IPS DF 6.9 (cell line): ENCODE results near the gene ATXN7.
A peak's percentile ranks its signal among the peaks of the same experiment; 100 is the strongest.

Source experiments
- DNase-seq: peaks from one replicate; pipeline ENCODE4 v3.0.0-alpha.2; 2013; ENCODE audit warnings: low read depth, low spot score
- H3K27ac ChIP-seq: one replicate; pipeline ENCODE4 v1.5.1; 2013; ENCODE audit warnings: low read length, control low read depth
- H3K27me3 ChIP-seq: 2 replicates; pipeline ENCODE4 v1.6.1; 2013; ENCODE audit warnings: mild to moderate bottlenecking, low read length; ENCODE audit not compliant: control insufficient read depth, insufficient read depth
- H3K36me3 ChIP-seq: 2 replicates; pipeline ENCODE4 v1.6.1; 2013; ENCODE audit warnings: low read length; ENCODE audit not compliant: control insufficient read depth, insufficient read depth
- H3K4me1 ChIP-seq: 2 replicates; pipeline ENCODE4 v1.6.1; 2013; ENCODE audit warnings: low read length; ENCODE audit not compliant: control insufficient read depth, insufficient read depth
- H3K4me3 ChIP-seq: 2 replicates; pipeline ENCODE4 v1.5.1; 2013; ENCODE audit warnings: mild to moderate bottlenecking, low read length
- H3K9me3 ChIP-seq: 2 replicates; pipeline ENCODE4 v1.6.1; 2013; ENCODE audit warnings: low read length, inconsistent platforms; ENCODE audit not compliant: control insufficient read depth, insufficient read depth
- WGBS: extraction: QIAGEN DNeasy Blood & Tissue Kit; methylation state at CpG from one replicate; pipeline ENCODE4 v1.1.7; 2013; ENCODE audit warnings: mixed read lengths, missing lambda C conversion rate; ENCODE audit not compliant: insufficient read length, insufficient coverage; 5-methylcytosine and 5-hydroxymethylcytosine counted together

ATXN7 gene

DNA sequence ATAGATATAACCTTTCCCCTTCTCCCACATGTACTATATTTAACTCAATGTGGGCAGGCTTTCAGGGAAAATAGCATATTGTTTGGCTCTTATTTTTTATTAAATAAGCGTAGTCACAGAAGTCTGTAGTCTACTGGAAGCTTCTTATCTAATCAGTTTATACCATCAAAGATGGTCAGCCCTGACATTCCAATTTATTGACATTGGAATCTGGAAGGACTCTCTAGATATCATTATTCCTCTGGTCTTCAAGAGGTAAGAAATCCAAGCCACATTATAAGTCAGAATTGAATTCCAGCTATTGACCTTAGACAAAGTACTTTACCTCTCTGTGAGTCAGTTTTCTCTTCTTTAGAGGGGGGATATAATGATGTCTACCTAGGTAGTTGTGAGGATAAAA is 87.0 kb downstream of the ATXN7 start:
- no peak for DNase-seq
- no peaks in the 10 kb centered on the region for H3K36me3 ChIP-seq
- no peaks in the 10 kb centered on the region for H3K9me3 ChIP-seq
- H3K4me1 ChIP-seq: peaks cover 5% of the 10 kb centered on the region; the same call in 1 of the 2 replicates
- WGBS: no CpG with 5 or more reads among the region's 1 CpG
- H3K27me3 ChIP-seq: no peaks in the 10 kb centered on the region
- no peak overlapping the region for H3K4me3 ChIP-seq
- no peak overlapping the region for H3K27ac ChIP-seq

GRCh38 chr3:63951492-63952247 is 88.0 kb downstream of the ATXN7 start:
- DNase-seq: no peak
- H3K27me3 ChIP-seq: no peaks in the 10 kb centered on the region
- no peaks in the 10 kb centered on the region for H3K9me3 ChIP-seq
- no peak overlapping the region for H3K27ac ChIP-seq
- WGBS: no CpG with 5 or more reads among the region's 1 CpG
- peaks cover 5% of the 10 kb centered on the region; the same call in 1 of the 2 replicates for H3K4me1 ChIP-seq
- H3K36me3 ChIP-seq: no peaks in the 10 kb centered on the region
- no peak overlapping the region for H3K4me3 ChIP-seq

DNA sequence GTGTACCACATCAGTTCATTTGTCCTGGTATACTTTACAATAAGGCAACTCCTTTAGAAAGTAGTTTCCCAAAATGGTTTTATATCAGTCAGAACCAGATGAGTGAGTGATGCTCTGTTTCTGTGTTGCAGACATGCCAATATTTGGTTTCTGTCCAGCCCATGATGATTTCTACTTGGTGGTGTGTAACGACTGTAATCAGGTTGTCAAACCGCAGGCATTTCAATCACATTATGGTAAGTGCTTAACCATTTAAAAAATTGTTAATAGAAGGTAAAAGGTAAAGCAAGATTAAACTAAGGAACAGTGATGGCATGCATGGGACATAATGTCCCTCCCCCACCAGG is 88.6 kb downstream of the ATXN7 start:
- no peaks in the 10 kb centered on the region for H3K36me3 ChIP-seq
- WGBS: no CpG with 5 or more reads among the region's 2 CpGs

DNA sequence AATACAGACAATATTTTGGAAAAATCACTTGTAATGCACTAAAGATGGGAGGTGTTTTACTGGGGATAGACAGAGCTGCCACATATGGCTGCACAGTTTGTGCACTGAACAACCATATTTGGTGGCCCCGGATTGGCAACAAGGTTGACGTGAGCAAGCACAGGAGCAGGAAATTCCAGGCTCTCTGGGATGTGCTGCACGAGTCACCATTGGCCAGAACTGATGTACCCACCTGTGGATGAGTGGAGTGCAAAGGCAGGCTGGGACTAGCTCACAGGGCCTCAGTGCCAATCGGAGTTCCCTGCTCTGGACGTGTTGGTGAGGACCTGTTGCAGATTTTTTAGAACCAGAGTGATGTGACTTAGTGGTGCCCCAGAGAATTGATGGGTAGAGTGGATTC is 90.5 kb downstream of the ATXN7 start:
- Histone ChIP-seq H3K4me3 (no peak overlapping the region), H3K9me3 (no peaks in the 10 kb centered on the region), H3K27ac (no peak overlapping the region), H3K27me3 (no peaks in the 10 kb centered on the region), H3K36me3 (no peaks in the 10 kb centered on the region), H3K4me1 (peaks cover 5% of the 10 kb centered on the region; the same call in 1 of the 2 replicates)
- DNase-seq: no peak
- no CpG with 5 or more reads among the region's 5 CpGs for WGBS

More for the DNA sequence above, 88.6 kb downstream of the ATXN7 start:
- Histone ChIP-seq H3K27me3 (no peaks in the 10 kb centered on the region), H3K4me1 (peaks cover 5% of the 10 kb centered on the region; the same call in 1 of the 2 replicates), H3K4me3 (no peak overlapping the region), H3K27ac (no peak overlapping the region), H3K9me3 (no peaks in the 10 kb centered on the region)
- DNase-seq: no peak

DNA sequence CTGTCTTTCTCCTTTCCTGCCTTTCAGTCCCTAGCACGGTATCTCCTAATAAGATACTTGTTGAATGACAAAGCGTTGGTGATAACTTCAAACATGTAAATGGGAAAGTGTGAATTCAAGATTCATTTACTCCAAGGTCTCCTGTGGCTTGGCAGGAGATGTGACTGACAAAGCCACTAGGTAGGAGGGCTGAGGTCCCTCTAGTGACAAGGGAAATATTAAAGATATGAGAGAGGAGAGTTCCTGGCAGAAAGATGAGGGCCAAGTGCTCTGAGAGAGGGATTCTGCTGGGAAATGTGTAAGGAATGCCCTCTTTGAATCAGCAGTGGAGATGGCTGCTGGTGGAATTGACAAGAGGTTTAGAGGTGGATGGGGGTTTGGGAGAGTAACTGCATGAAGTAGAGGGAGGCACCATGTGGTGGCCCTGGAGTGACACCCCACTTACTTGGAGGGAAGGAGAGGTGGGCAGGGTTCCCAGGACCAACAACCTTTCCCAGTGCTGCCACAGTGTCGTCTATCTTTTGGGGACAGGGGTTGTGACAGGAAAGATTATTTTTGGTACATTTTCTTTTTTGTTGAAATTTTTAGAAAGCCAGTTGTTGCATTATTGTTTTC is 91.5 kb downstream of the ATXN7 start:
- DNase-seq: no peak
- H3K4me3 ChIP-seq: no peak overlapping the region
- no peaks in the 10 kb centered on the region for H3K27me3 ChIP-seq
- H3K9me3 ChIP-seq: no peaks in the 10 kb centered on the region
- H3K27ac ChIP-seq: no peak overlapping the region
- no CpG with 5 or more reads among the region's 3 CpGs for WGBS
- H3K36me3 ChIP-seq: no peaks in the 10 kb centered on the region
- peaks cover 5% of the 10 kb centered on the region; the same call in 1 of the 2 replicates for H3K4me1 ChIP-seq

- DNase-seq: no peak
- Histone ChIP-seq H3K4me1 (peaks cover 5% of the 10 kb centered on the region; the same call in 1 of the 2 replicates), H3K9me3 (no peaks in the 10 kb centered on the region), H3K4me3 (no peak overlapping the region), H3K27ac (no peak overlapping the region), H3K36me3 (no peaks in the 10 kb centered on the region), H3K27me3 (no peaks in the 10 kb centered on the region)
- no CpG with 5 or more reads among the region's 13 CpGs for WGBS
Measured at GRCh38 chr3:63955830-63956545, 92.3 kb downstream of the ATXN7 start.

GRCh38 chr3:63959146-63959545 is 95.5 kb downstream of the ATXN7 start:
- H3K9me3 ChIP-seq: no peaks in the 10 kb centered on the region
- no peak overlapping the region for H3K27ac ChIP-seq
- no peak for DNase-seq
- H3K4me3 ChIP-seq: no peak overlapping the region
- no peaks in the 10 kb centered on the region for H3K36me3 ChIP-seq
- H3K4me1 ChIP-seq: peaks cover 3% of the 10 kb centered on the region; the same call in 1 of the 2 replicates
- no CpG with 5 or more reads among the region's 3 CpGs for WGBS
- H3K27me3 ChIP-seq: no peaks in the 10 kb centered on the region

GRCh38 chr3:63960048-63960711 is 96.5 kb downstream of the ATXN7 start:
- WGBS: no CpG with 5 or more reads among the region's 6 CpGs
- no peaks in the 10 kb centered on the region for H3K27me3 ChIP-seq
- H3K9me3 ChIP-seq: no peaks in the 10 kb centered on the region
- H3K4me3 ChIP-seq: no peak overlapping the region
- H3K27ac ChIP-seq: no peak overlapping the region
- no peak for DNase-seq
- peaks cover 2% of the 10 kb centered on the region; the same call in 1 of the 2 replicates for H3K4me1 ChIP-seq
- no peaks in the 10 kb centered on the region for H3K36me3 ChIP-seq

DNA sequence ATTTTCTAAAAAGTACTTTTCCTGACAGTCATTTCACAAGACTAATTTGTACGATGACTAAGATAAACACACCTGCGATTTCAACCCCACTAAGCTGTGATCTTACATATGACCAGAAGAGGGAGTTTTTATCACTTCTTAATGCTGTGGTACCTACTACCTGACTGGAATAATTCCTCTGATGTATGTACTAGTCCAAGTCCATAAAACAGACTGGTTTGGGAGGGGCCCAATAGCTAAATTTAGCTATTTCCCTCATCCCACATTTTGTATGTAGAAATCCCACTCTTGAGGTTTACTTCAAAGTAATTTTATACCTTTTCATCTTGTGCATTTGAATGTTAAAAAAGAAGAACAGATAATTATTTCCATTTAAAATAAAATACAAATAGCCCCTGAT is 98.2 kb downstream of the ATXN7 start:
- no peaks in the 10 kb centered on the region for H3K4me1 ChIP-seq
- no CpG with 5 or more reads among the region's 2 CpGs for WGBS
- DNase-seq: peak; percentile 22

DNA sequence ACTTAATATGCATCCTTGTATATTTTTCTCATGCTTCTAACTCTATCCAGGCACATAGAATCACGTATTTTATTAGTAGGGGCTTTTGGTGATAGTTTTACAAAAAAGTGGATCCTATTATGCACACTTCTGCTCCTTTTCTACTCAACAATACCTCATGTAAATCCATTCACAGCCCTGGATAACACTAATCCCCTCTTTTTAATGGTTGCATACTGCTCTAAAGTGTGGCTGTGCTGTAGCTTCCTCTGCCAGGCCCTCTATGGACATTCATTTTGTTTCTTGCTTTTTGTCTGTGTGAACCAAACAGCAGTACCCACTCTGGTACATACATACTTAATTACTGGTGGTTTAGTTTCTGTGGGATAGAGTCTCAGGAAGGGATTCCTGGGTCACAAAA is 99.8 kb downstream of the ATXN7 start:
- no peak for DNase-seq
- Histone ChIP-seq H3K9me3 (no peaks in the 10 kb centered on the region), H3K36me3 (no peaks in the 10 kb centered on the region), H3K4me1 (peaks cover 2% of the 10 kb centered on the region; the same call in 1 of the 2 replicates), H3K27ac (no peak overlapping the region), H3K27me3 (no peaks in the 10 kb centered on the region), H3K4me3 (no peak overlapping the region)
- no CpG with 5 or more reads among the region's 1 CpG for WGBS

More for the DNA sequence above, 98.2 kb downstream of the ATXN7 start:
- Histone ChIP-seq H3K27me3 (no peaks in the 10 kb centered on the region), H3K36me3 (no peaks in the 10 kb centered on the region), H3K9me3 (no peaks in the 10 kb centered on the region), H3K27ac (no peak overlapping the region), H3K4me3 (no peak overlapping the region)
